H1 (cell line): ENCODE measurements around the gene PLEK2. TPM values are rescaled to one million over a fixed set of nuclear protein-coding genes. Genes with fewer than 3 reads are reported as not detected.

Experiments used
- CTCF ChIA-PET: fragments of 300-600 bp; sonication (Branson Sonifier 250); formaldehyde crosslinking; loops from one replicate; lab custom pipeline; 2021; ENCODE audit not compliant: partially characterized antibody; lab: Charles Lee
- POLR2A ChIA-PET: fragments of 300-600 bp; sonication (Branson Sonifier 250); formaldehyde crosslinking; loops from one replicate; lab custom pipeline; 2021; ENCODE audit warnings: inconsistent platforms; ENCODE audit not compliant: partially characterized antibody; lab: Charles Lee
- DNase-seq, 2 experiments: peaks; one replicate each; pipeline versions ENCODE4 v3.0.0 to v3.0.0-alpha.2; 2010 to 2022; ENCODE audit warnings: low spot score in 2 of 2, low read depth in 1 of 2, mixed read lengths in 1 of 2
- FAIRE-seq: peaks from 2 replicates; lab custom pipeline; 2011; peaks lifted over from hg19 to GRCh38; lab: Jason Lieb, UNC
- H2AFZ ChIP-seq: 2 replicates; pipeline ENCODE4 v1.8.1; 2012; ENCODE audit warnings: low read length, inconsistent platforms
- H2AK5ac ChIP-seq: 2 replicates; pipeline ENCODE4 v1.6.1; 2013; ENCODE audit warnings: low read depth, low read length
- H2BK120ac ChIP-seq: replicated peaks from 2 replicates; pipeline ENCODE3; 2013; ENCODE audit warnings: low read depth, low read length, inconsistent platforms
- H2BK12ac ChIP-seq: 2 replicates; pipeline ENCODE4 v1.6.1; 2013; ENCODE audit warnings: low read depth, low read length
- H2BK15ac ChIP-seq: 2 replicates; pipeline ENCODE4 v1.6.1; 2013; ENCODE audit warnings: low read length
- H2BK20ac ChIP-seq: 2 replicates; pipeline ENCODE4 v1.6.1; 2013; ENCODE audit warnings: low read length
- H2BK5ac ChIP-seq: 2 replicates; pipeline ENCODE4 v1.6.1; 2013; ENCODE audit warnings: low read depth, low read length
- H3K14ac ChIP-seq: 2 replicates; pipeline ENCODE4 v1.6.1; 2013; ENCODE audit warnings: inconsistent platforms; ENCODE audit not compliant: insufficient read length
- H3K18ac ChIP-seq: 2 replicates; pipeline ENCODE4 v1.6.1; 2013; ENCODE audit warnings: low read length; ENCODE audit errors: extremely low read depth
- H3K23ac ChIP-seq: 2 replicates; pipeline ENCODE4 v1.6.1; 2013; ENCODE audit warnings: inconsistent platforms; ENCODE audit not compliant: insufficient read length
- H3K23me2 ChIP-seq: 2 replicates; pipeline ENCODE4 v1.6.1; 2013; ENCODE audit warnings: low read depth, low read length
- H3K27ac ChIP-seq: 2 replicates; pipeline ENCODE4 v1.6.1; 2011; ENCODE audit warnings: low read depth, low read length, inconsistent platforms
- H3K27me3 ChIP-seq, 4 experiments: replicated peaks in 1 of 4; 1 replicate in 1 of 4; 2 replicates in 3 of 4; pipeline versions ENCODE4 v1.6.1 to v1.8.1; 2011 to 2013; ENCODE audit warnings: low read length in 3 of 4, mild to moderate bottlenecking in 3 of 4, inconsistent platforms in 2 of 4, mixed read lengths in 2 of 4, moderate library complexity in 1 of 4; ENCODE audit not compliant: control insufficient read depth in 3 of 4, insufficient read depth in 3 of 4; ENCODE audit errors: extremely low read depth in 1 of 4
- H3K36me3 ChIP-seq, 4 experiments: 2 replicates each; pipeline versions ENCODE4 v1.6.1 to v1.8.1; 2011 to 2013; ENCODE audit warnings: mild to moderate bottlenecking in 4 of 4, low read length in 3 of 4, moderate library complexity in 2 of 4, control low read depth in 1 of 4, inconsistent platforms in 1 of 4; ENCODE audit not compliant: insufficient read depth in 4 of 4, control insufficient read depth in 2 of 4
- H3K4ac ChIP-seq: replicated peaks from 2 replicates; pipeline ENCODE3; 2013; ENCODE audit warnings: low read length, low read depth, mixed read lengths, inconsistent platforms; ENCODE audit not compliant: insufficient read length
- H3K4me1 ChIP-seq, 4 experiments: replicated peaks in 1 of 4; 1 replicate in 1 of 4; 2 replicates in 3 of 4; pipeline versions ENCODE4 v1.6.1 to v1.8.1; 2011 to 2013; ENCODE audit warnings: low read length in 3 of 4, inconsistent platforms in 2 of 4, mixed read lengths in 1 of 4; ENCODE audit not compliant: insufficient read depth in 4 of 4, control insufficient read depth in 3 of 4
- H3K4me2 ChIP-seq, 2 experiments: 2 replicates each; pipeline versions ENCODE4 v1.6.1 to v1.8.1; 2011 to 2013; ENCODE audit warnings: low read depth in 2 of 2, low read length in 2 of 2, control low read depth in 1 of 2, inconsistent platforms in 1 of 2, mild to moderate bottlenecking in 1 of 2; ENCODE audit not compliant: insufficient read depth in 1 of 2
- H3K4me3 ChIP-seq, 4 experiments: fragments of 200-600, 300-600 bp in 1 of 4; sonication (generic), shearing (Covaris generic), sonication (Bioruptor Twin) in 1 of 4; 2 replicates each; pipeline versions ENCODE4 v1.5.1 to v1.8.1; 2011 to 2016; ENCODE audit warnings: low read length in 4 of 4, low read depth in 3 of 4, control low read depth in 2 of 4, inconsistent platforms in 2 of 4, mild to moderate bottlenecking in 2 of 4, mixed read lengths in 1 of 4, moderate library complexity in 1 of 4; ENCODE audit not compliant: insufficient read depth in 2 of 4; ENCODE audit errors: extremely low read depth in 1 of 4
- H3K56ac ChIP-seq: replicated peaks from 2 replicates; pipeline ENCODE3; 2013; ENCODE audit warnings: low read depth, mild to moderate bottlenecking, mixed read lengths, low read length, inconsistent platforms; ENCODE audit not compliant: insufficient read length
- H3K79me1 ChIP-seq: 2 replicates; pipeline ENCODE4 v1.6.1; 2013; ENCODE audit warnings: low read depth, low read length, control low read depth
- H3K79me2 ChIP-seq, 2 experiments: 2 replicates each; pipeline versions ENCODE4 v1.6.1 to v1.8.1; 2012 to 2013; ENCODE audit warnings: low read length in 2 of 2, mild to moderate bottlenecking in 2 of 2, inconsistent platforms in 1 of 2; ENCODE audit not compliant: insufficient read depth in 2 of 2, control insufficient read depth in 1 of 2
- H3K9ac ChIP-seq, 4 experiments: replicated peaks in 1 of 4; 1 replicate in 1 of 4; 2 replicates in 3 of 4; pipeline versions ENCODE4 v1.6.1 to v1.8.1; 2011 to 2013; ENCODE audit warnings: low read depth in 3 of 4, low read length in 3 of 4, control low read depth in 2 of 4, mild to moderate bottlenecking in 2 of 4, moderate library complexity in 2 of 4, inconsistent platforms in 1 of 4; ENCODE audit errors: extremely low read depth in 1 of 4
- H3K9me3 ChIP-seq, 2 experiments: 2 replicates each; pipeline versions ENCODE4 v1.6.1 to v1.8.1; 2012 to 2013; ENCODE audit warnings: mild to moderate bottlenecking in 2 of 2, moderate library complexity in 2 of 2, control low read depth in 1 of 2, inconsistent platforms in 1 of 2, low read depth in 1 of 2, low read length in 1 of 2, mixed read lengths in 1 of 2; ENCODE audit not compliant: insufficient read depth in 2 of 2
- H4K20me1 ChIP-seq, 2 experiments: replicated peaks in 1 of 2; 2 replicates each; pipeline versions ENCODE3 to v1.8.1; 2011 to 2013; ENCODE audit warnings: inconsistent platforms in 2 of 2, low read length in 2 of 2, mild to moderate bottlenecking in 1 of 2; ENCODE audit not compliant: insufficient read depth in 2 of 2, control insufficient read depth in 1 of 2
- H4K5ac ChIP-seq: 2 replicates; pipeline ENCODE4 v1.6.1; 2013; ENCODE audit warnings: low read length, low read depth, mixed read lengths, inconsistent platforms; ENCODE audit not compliant: insufficient read length
- H4K8ac ChIP-seq: 2 replicates; pipeline ENCODE4 v1.8.0; 2013; ENCODE audit warnings: mild to moderate bottlenecking, moderate library complexity, low read length, inconsistent platforms; ENCODE audit not compliant: insufficient read depth; ENCODE audit errors: extremely low read depth
- H4K91ac ChIP-seq: replicated peaks from 2 replicates; pipeline ENCODE3; 2013; ENCODE audit warnings: low read length, mixed read lengths, inconsistent platforms; ENCODE audit not compliant: insufficient read length
- JUND ChIP-seq: IDR thresholded peaks from 2 replicates; pipeline ENCODE4 v1.6.1; 2011; ENCODE audit warnings: mild to moderate bottlenecking, improper control_type of control experiment, low read length
- POLR2A ChIP-seq, 2 experiments: IDR thresholded peaks; 1 replicate in 1 of 2; 2 replicates in 1 of 2; pipeline ENCODE4 v1.6.1; 2011; ENCODE audit warnings: low read depth in 2 of 2, low read length in 2 of 2, mild to moderate bottlenecking in 2 of 2; ENCODE audit errors: control extremely low read depth in 1 of 2
- RAD21 ChIP-seq, 2 experiments: IDR thresholded peaks in 1 of 2; conservative IDR thresholded peaks in 1 of 2; 2 replicates each; pipeline ENCODE4 v1.6.1; 2011; ENCODE audit warnings: low read depth in 2 of 2, low read length in 2 of 2, improper control_type of control experiment in 1 of 2, inconsistent platforms in 1 of 2, mild to moderate bottlenecking in 1 of 2, moderate library complexity in 1 of 2
- TCF12 ChIP-seq: IDR thresholded peaks from 2 replicates; pipeline ENCODE4 v1.6.1; 2011; ENCODE audit warnings: low read depth, mild to moderate bottlenecking, low read length
- WGBS, 2 experiments: shearing (Covaris generic) in 1 of 2; methylation state at CpG; one replicate each; pipeline versions ENCODE4 v1.1.6 to v1.1.7; 2013 to 2015; ENCODE audit warnings: low lambda C conversion rate in 2 of 2, mixed read lengths in 2 of 2, inconsistent platforms in 1 of 2, low coverage in 1 of 2, missing lambda C conversion rate in 1 of 2; ENCODE audit not compliant: insufficient replicate concordance in 2 of 2, insufficient coverage in 1 of 2, insufficient read length in 1 of 2; ENCODE audit errors: extremely low coverage in 1 of 2, missing lambda C conversion rate in 1 of 2; 5-methylcytosine and 5-hydroxymethylcytosine counted together
- polyA plus RNA-seq, 7 experiments: library from polyadenylated mRNA; depleted of rRNA in 3 of 7; stranded (reverse) in 5 of 7; unstranded in 2 of 7; fragments of >200 nt in 5 of 7; fragments of 200-250 nt in 2 of 7; gene quantifications; 1 replicate in 5 of 7; 2 replicates in 1 of 7; 4 replicates in 1 of 7; pipeline versions ENCODE4 v1.2.1 to v1.2.3, GENCODE V29; 2011 to 2013; ENCODE audit warnings: missing spikeins in 2 of 7, mixed read lengths in 2 of 7
- total RNA-seq: library from RNA; stranded (reverse); fragmentation: NEBNext Ultra II Directional; extraction: Animal tissue kit (Norgen Biotek cat#: 25700); gene quantifications from 2 replicates; pipeline ENCODE4 v1.2.1, GENCODE V29; 2021

Gene PLEK2
- total and polyA plus RNA-seq, 2 of the 8 experiments (the other 6 are each of a cell fraction or from before 2014, with no cell fraction given), result 0.41 to 2.1 TPM

- Histone ChIP-seq H3K4ac (no peak overlapping the region), H2BK120ac (no peak overlapping the region), H3K56ac (no peak overlapping the region), H3K23ac (no peak overlapping the region), H2BK20ac (no peak overlapping the region), H2AFZ (no peak overlapping the region), H3K4me3 (no peak overlapping the region), H3K27ac (no peak overlapping the region), H3K9me3 (no peaks in the 10 kb centered on the region), H3K27me3 (no peaks in the 10 kb centered on the region), H3K79me2 (no peaks in the 10 kb centered on the region), H3K14ac (no peak overlapping the region), H4K20me1 (no peaks in the 10 kb centered on the region), H2BK12ac (no peak overlapping the region), H2BK5ac (no peak overlapping the region), H3K4me1 (no peaks in the 10 kb centered on the region), H2BK15ac (no peak overlapping the region), H3K18ac (no peak overlapping the region), H3K36me3 (peaks cover 3 to 56% (median 40%) of the 10 kb centered on the region in 4 experiments; a peak in 7 of 8 replicates), H3K79me1 (no peaks in the 10 kb centered on the region), H3K4me2 (no peak overlapping the region), H4K8ac (no peak overlapping the region), H2AK5ac (no peak overlapping the region), H3K23me2 (no peaks in the 10 kb centered on the region), H4K91ac (no peak overlapping the region), H4K5ac (no peak overlapping the region), H3K9ac (no peak overlapping the region)
- TF ChIP-seq TCF12 (no peak), POLR2A (IDR thresholded peaks at IDR 0.05; ENCODE audit: control extremely low read depth in 1 of 2, low read depth in 2 of 2, low read length in 2 of 2) (no peak), RAD21 (IDR thresholded peaks at IDR 0.05 in 1 of 2, conservative IDR thresholded peaks at IDR 0.05 in 1 of 2; ENCODE audit: low read depth in 2 of 2, low read length in 2 of 2) (no peak), JUND (no peak)
- WGBS, 2 experiments, result 87% methylated on average over 2 of the region's 2 CpGs; no CpG with 5 or more reads in 1 of the 2 experiments
- ChIA-PET CTCF (interaction anchor here (1.0 to 2.1 kb wide), 4 partner anchors 7 to 42 kb away, joined by 3 to 6 read pairs (median 5); partner anchors contain the start of genes ATP6V1D and EIF2S1), POLR2A (interaction anchor here (1.2 kb wide), 2 partner anchors 10 to 21 kb away, joined by 3 to 4 read pairs; no protein-coding TSS in a partner anchor)
- DNase-seq (no peak), FAIRE-seq (no peak)
These were observed 26.8 kb downstream of the PLEK2 start for GRCh38 chr14:67385120-67385519.
